SK-N-SH treated with all-trans-retinoic acid at 6 μM for 48 hours (cell line): ENCODE results near the gene RBM44.

Experiments
- ATAC-seq: fragments of 200-7000 bp; cut with Tn5 transposase; 3 replicates; pipeline ENCODE4 v1.9.1; 2020; ENCODE audit warnings: mild to moderate bottlenecking, moderate library complexity
- ARNTL ChIP-seq: fragments of 450-650 bp; formaldehyde crosslinking; IDR thresholded peaks from 2 replicates; pipeline ENCODE4 v1.5.0; 2020; ENCODE audit warnings: low read depth, mild to moderate bottlenecking, moderate library complexity, borderline replicate concordance
- BACH2 ChIP-seq: fragments of 250-450 bp; sonication (Bioruptor Pico); IDR thresholded peaks from 2 replicates; pipeline ENCODE4 v1.9.0; 2021; ENCODE audit warnings: mild to moderate bottlenecking, borderline replicate concordance
- CREB5 ChIP-seq: fragments of 250-450 bp; sonication (Bioruptor Pico); IDR thresholded peaks from 2 replicates; pipeline ENCODE4 v1.5.1; 2020; ENCODE audit warnings: low read depth, mild to moderate bottlenecking, moderate library complexity
- CSDC2 ChIP-seq: fragments of 250-450 bp; sonication (Bioruptor Pico); IDR thresholded peaks from 2 replicates; pipeline ENCODE4 v1.5.0; 2020; ENCODE audit warnings: mild to moderate bottlenecking, moderate library complexity
- CSRNP3 ChIP-seq: fragments of 250-450 bp; sonication (Bioruptor Pico); IDR thresholded peaks from 2 replicates; pipeline ENCODE4 v1.5.1; 2021; ENCODE audit warnings: mild to moderate bottlenecking, moderate library complexity
- ESRRG ChIP-seq: fragments of 250-450 bp; sonication (Bioruptor Pico); IDR thresholded peaks from 2 replicates; pipeline ENCODE4 v1.6.1; 2021; ENCODE audit warnings: mild to moderate bottlenecking
- ISL1 ChIP-seq: fragments of 250-450 bp; sonication (Bioruptor Pico); IDR thresholded peaks from 2 replicates; pipeline ENCODE4 v2.1.2; 2022; ENCODE audit warnings: mild to moderate bottlenecking, moderate library complexity
- OSR1 ChIP-seq: fragments of 250-450 bp; sonication (Bioruptor Pico); IDR thresholded peaks from 2 replicates; pipeline ENCODE4 v1.8.0; 2022; ENCODE audit warnings: moderate library complexity, mild to moderate bottlenecking, inconsistent platforms
- PATZ1 ChIP-seq: fragments of 250-450 bp; sonication (Bioruptor Pico); IDR thresholded peaks from 2 replicates; pipeline ENCODE4 v1.8.0; 2020; ENCODE audit warnings: mild to moderate bottlenecking, moderate library complexity, borderline replicate concordance
- PPARA ChIP-seq: fragments of 250-450 bp; sonication (Bioruptor Pico); IDR thresholded peaks from 2 replicates; pipeline ENCODE4 v1.5.0; 2020; ENCODE audit warnings: mild to moderate bottlenecking, borderline replicate concordance
- RARB ChIP-seq: fragments of 250-450 bp; sonication (Bioruptor Pico); IDR thresholded peaks from 2 replicates; pipeline ENCODE4 v1.8.0; 2021; ENCODE audit warnings: mild to moderate bottlenecking, moderate library complexity
- SNAI2 ChIP-seq: fragments of 250-450 bp; sonication (Bioruptor Pico); IDR thresholded peaks from 2 replicates; pipeline ENCODE4 v1.5.0; 2020; ENCODE audit warnings: mild to moderate bottlenecking, moderate library complexity
- TOX ChIP-seq: fragments of 250-450 bp; sonication (Bioruptor Pico); IDR thresholded peaks from 2 replicates; pipeline ENCODE4 v1.8.0; 2021; ENCODE audit warnings: mild to moderate bottlenecking, moderate library complexity, borderline replicate concordance
- ZC3H10 ChIP-seq: fragments of 250-450 bp; sonication (Bioruptor Pico); IDR thresholded peaks from 2 replicates; pipeline ENCODE4 v1.5.1; 2021; ENCODE audit warnings: mild to moderate bottlenecking, moderate library complexity
- ZFP3 ChIP-seq: fragments of 250-450 bp; sonication (Bioruptor Pico); IDR thresholded peaks from 2 replicates; pipeline ENCODE4 v1.5.0; 2020; ENCODE audit warnings: mild to moderate bottlenecking, moderate library complexity
- ZFP30 ChIP-seq: fragments of 450-650 bp; formaldehyde crosslinking; IDR thresholded peaks from 2 replicates; pipeline ENCODE4 v1.5.0; 2022; ENCODE audit warnings: mild to moderate bottlenecking, moderate library complexity
- ZNF565 ChIP-seq: fragments of 450-650 bp; formaldehyde crosslinking; conservative IDR thresholded peaks from 2 replicates; pipeline ENCODE4 v1.5.0; 2020; ENCODE audit warnings: low read depth, mild to moderate bottlenecking, moderate library complexity
- ZNF70 ChIP-seq: fragments of 450-650 bp; formaldehyde crosslinking; IDR thresholded peaks from 2 replicates; pipeline ENCODE4 v1.5.0; 2020; ENCODE audit warnings: mild to moderate bottlenecking, moderate library complexity
- ZNF8 ChIP-seq: fragments of 450-650 bp; formaldehyde crosslinking; IDR thresholded peaks from 2 replicates; pipeline ENCODE4 v1.5.0; 2020; ENCODE audit warnings: mild to moderate bottlenecking, moderate library complexity

Gene RBM44

GRCh38 chr2:237773826-237774225, 24.8 kb upstream of the RBM44 start (continued):
- TF ChIP-seq PATZ1 (CRISPR knock-in tag): no peak
- TF ChIP-seq CSDC2 (CRISPR knock-in tag): no peak
- TF ChIP-seq ESRRG: no peak
- TF ChIP-seq SNAI2 (CRISPR knock-in tag): no peak
- no peak for TF ChIP-seq OSR1 (CRISPR knock-in tag)
- TF ChIP-seq ZFP3 (CRISPR knock-in tag): no peak
- TF ChIP-seq RARB (CRISPR knock-in tag): no peak
- TF ChIP-seq CSRNP3 (CRISPR knock-in tag): no peak
- no peak for TF ChIP-seq ZNF70
- TF ChIP-seq ISL1 (CRISPR knock-in tag): no peak
- TF ChIP-seq ZNF8 (CRISPR knock-in tag): no peak
- no peak for TF ChIP-seq ZNF565 (CRISPR knock-in tag)
- no peak for TF ChIP-seq PPARA
- TF ChIP-seq, all 23 proteins: peak for 0

GRCh38 chr2:237774811-237775553, 23.6 kb upstream of the RBM44 start:
- TF ChIP-seq RARB (CRISPR knock-in tag) (no peak), ZC3H10 (CRISPR knock-in tag) (no peak), ZFP30 (CRISPR knock-in tag) (no peak), ZNF565 (CRISPR knock-in tag) (no peak), ARNTL (CRISPR knock-in tag) (no peak), ISL1 (CRISPR knock-in tag) (no peak), SNAI2 (CRISPR knock-in tag) (no peak), PATZ1 (CRISPR knock-in tag) (no peak), ZNF70 (no peak), CSRNP3 (CRISPR knock-in tag) (no peak), PPARA (no peak)
- peak; percentile 92 for ATAC-seq

GRCh38 chr2:237779521-237779920, 19.1 kb upstream of the RBM44 start:
- no peak for ATAC-seq
- no peak for TF ChIP-seq ZNF565 (CRISPR knock-in tag)
- no peak for TF ChIP-seq ZFP30 (CRISPR knock-in tag)
- TF ChIP-seq ESRRG: no peak
- no peak for TF ChIP-seq ZC3H10 (CRISPR knock-in tag)
- no peak for TF ChIP-seq CSDC2 (CRISPR knock-in tag)
- TF ChIP-seq CREB5 (CRISPR knock-in tag): no peak
- no peak for TF ChIP-seq TOX (CRISPR knock-in tag)
- TF ChIP-seq ZFP3 (CRISPR knock-in tag): no peak
- no peak for TF ChIP-seq ISL1 (CRISPR knock-in tag)
- no peak for TF ChIP-seq ARNTL (CRISPR knock-in tag)
- no peak for TF ChIP-seq PATZ1 (CRISPR knock-in tag)
- TF ChIP-seq BACH2: no peak
- TF ChIP-seq PPARA: no peak
- no peak for TF ChIP-seq CSRNP3 (CRISPR knock-in tag)
